ENCODE results near the gene MSH5. TPM values are rescaled to one million over a fixed set of nuclear protein-coding genes. Genes with fewer than 3 reads are reported as not detected.

Gene MSH5
- total and polyA plus RNA-seq, 2 of the 13 experiments (the other 11 are each of a cell fraction or from before 2014, with no cell fraction given): 10.2 to 38.7 TPM

DNA sequence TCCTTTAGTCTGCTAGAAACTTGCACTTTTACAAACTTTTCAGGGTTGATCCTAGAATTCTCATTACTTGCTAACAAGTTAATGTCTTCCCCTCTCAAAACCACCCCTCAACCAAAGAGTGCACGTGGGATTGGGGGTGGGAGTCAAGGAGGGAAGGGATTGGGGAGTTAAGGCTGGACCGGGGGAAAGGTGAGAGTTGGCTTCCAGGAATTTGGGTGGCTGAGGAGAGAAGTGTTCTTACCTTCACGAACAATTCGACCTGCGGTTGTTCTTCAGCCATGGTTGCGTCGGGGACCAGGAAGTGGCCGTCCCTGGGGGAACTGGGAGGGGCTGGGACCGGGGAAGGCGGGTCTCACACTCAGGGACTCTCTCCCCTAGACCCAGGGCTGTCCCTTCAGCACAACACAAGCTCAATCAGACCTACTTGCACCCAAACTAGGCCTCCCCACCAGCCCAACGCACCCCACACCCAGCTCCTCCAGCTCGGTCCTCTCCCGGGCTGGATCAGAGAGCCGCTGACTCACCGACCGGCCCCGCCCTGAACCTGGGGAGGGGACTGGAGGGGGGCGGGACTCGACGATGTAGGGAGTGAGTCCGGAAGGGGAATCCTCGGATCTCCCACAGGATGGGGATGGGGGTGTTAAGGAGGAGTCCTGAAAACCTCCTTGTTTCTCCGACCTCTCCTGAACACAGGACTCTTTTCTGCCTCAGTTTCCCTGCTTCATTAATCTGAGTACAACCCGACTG, 3.6 kb upstream of the MSH5 start, which contains the start of gene CLIC1 (continued):
- no peak for TF ChIP-seq HNRNPUL1 (IDR thresholded peaks at IDR 0.05; ENCODE audit: low read depth, low read length)
- TF ChIP-seq ISX (CRISPR knock-in tag; conservative IDR thresholded peaks at IDR 0.05): no peak
- TF ChIP-seq STAG1 (CRISPR knock-in tag; IDR thresholded peaks at IDR 0.05): no peak
- TF ChIP-seq KDM6A (CRISPR knock-in tag; IDR thresholded peaks at IDR 0.05; ENCODE audit: low read depth): no peak
- no peak for TF ChIP-seq MYNN (CRISPR knock-in tag; IDR thresholded peaks at IDR 0.05; ENCODE audit: low read depth)
- peak; percentile 91 for TF ChIP-seq ZNF546 (CRISPR knock-in tag; conservative IDR thresholded peaks at IDR 0.05)
- TF ChIP-seq PHF21A (CRISPR knock-in tag; IDR thresholded peaks at IDR 0.05): peak; percentile 62
- TF ChIP-seq, protein P1, sequence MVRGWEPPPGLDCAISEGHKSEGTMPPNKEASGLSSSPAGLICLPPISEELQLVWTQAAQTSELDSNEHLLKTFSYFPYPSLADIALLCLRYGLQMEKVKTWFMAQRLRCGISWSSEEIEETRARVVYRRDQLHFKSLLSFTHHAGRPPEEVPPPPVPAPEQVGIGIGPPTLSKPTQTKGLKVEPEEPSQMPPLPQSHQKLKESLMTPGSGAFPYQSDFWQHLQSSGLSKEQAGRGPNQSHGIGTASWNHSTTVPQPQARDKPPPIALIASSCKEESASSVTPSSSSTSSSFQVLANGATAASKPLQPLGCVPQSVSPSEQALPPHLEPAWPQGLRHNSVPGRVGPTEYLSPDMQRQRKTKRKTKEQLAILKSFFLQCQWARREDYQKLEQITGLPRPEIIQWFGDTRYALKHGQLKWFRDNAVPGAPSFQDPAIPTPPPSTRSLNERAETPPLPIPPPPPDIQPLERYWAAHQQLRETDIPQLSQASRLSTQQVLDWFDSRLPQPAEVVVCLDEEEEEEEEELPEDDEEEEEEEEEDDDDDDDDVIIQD (CRISPR knock-in tag; IDR thresholded peaks at IDR 0.05; ENCODE audit: low read depth): peak; percentile 82; the same call in 1 of the 2 replicates
- TF ChIP-seq, protein P2, sequence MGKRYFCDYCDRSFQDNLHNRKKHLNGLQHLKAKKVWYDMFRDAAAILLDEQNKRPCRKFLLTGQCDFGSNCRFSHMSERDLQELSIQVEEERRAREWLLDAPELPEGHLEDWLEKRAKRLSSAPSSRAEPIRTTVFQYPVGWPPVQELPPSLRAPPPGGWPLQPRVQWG (CRISPR knock-in tag; IDR thresholded peaks at IDR 0.05; ENCODE audit: borderline replicate concordance, low read depth): no peak
- no peak for TF ChIP-seq RARG (CRISPR knock-in tag; IDR thresholded peaks at IDR 0.05; ENCODE audit: low read depth)
- no peak for TF ChIP-seq RNF2 (conservative IDR thresholded peaks at IDR 0.05; ENCODE audit: low read depth)
- TF ChIP-seq ZNF543 (CRISPR knock-in tag; IDR thresholded peaks at IDR 0.05): 0 out of 2 replicates have a peak, but pooled peaks have one; percentile 65
- TF ChIP-seq CREM (IDR thresholded peaks at IDR 0.05): no peak; the same call in 1 of the 2 replicates
- no peak for TF ChIP-seq CREM (CRISPR knock-in tag; IDR thresholded peaks at IDR 0.05)
- TF ChIP-seq, protein P3, sequence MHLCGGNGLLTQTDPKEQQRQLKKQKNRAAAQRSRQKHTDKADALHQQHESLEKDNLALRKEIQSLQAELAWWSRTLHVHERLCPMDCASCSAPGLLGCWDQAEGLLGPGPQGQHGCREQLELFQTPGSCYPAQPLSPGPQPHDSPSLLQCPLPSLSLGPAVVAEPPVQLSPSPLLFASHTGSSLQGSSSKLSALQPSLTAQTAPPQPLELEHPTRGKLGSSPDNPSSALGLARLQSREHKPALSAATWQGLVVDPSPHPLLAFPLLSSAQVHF (CRISPR knock-in tag; IDR thresholded peaks at IDR 0.05): no peak
- TF ChIP-seq, protein P4, sequence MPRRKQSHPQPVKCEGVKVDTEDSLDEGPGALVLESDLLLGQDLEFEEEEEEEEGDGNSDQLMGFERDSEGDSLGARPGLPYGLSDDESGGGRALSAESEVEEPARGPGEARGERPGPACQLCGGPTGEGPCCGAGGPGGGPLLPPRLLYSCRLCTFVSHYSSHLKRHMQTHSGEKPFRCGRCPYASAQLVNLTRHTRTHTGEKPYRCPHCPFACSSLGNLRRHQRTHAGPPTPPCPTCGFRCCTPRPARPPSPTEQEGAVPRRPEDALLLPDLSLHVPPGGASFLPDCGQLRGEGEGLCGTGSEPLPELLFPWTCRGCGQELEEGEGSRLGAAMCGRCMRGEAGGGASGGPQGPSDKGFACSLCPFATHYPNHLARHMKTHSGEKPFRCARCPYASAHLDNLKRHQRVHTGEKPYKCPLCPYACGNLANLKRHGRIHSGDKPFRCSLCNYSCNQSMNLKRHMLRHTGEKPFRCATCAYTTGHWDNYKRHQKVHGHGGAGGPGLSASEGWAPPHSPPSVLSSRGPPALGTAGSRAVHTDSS (CRISPR knock-in tag; conservative IDR thresholded peaks at IDR 0.05): no peak
- TF ChIP-seq ATRX (CRISPR knock-in tag; IDR thresholded peaks at IDR 0.05; ENCODE audit: borderline replicate concordance): no peak
- TF ChIP-seq, protein P5, sequence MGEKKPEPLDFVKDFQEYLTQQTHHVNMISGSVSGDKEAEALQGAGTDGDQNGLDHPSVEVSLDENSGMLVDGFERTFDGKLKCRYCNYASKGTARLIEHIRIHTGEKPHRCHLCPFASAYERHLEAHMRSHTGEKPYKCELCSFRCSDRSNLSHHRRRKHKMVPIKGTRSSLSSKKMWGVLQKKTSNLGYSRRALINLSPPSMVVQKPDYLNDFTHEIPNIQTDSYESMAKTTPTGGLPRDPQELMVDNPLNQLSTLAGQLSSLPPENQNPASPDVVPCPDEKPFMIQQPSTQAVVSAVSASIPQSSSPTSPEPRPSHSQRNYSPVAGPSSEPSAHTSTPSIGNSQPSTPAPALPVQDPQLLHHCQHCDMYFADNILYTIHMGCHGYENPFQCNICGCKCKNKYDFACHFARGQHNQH (CRISPR knock-in tag; IDR thresholded peaks at IDR 0.05): peak; percentile 94
- TF ChIP-seq, protein P6, sequence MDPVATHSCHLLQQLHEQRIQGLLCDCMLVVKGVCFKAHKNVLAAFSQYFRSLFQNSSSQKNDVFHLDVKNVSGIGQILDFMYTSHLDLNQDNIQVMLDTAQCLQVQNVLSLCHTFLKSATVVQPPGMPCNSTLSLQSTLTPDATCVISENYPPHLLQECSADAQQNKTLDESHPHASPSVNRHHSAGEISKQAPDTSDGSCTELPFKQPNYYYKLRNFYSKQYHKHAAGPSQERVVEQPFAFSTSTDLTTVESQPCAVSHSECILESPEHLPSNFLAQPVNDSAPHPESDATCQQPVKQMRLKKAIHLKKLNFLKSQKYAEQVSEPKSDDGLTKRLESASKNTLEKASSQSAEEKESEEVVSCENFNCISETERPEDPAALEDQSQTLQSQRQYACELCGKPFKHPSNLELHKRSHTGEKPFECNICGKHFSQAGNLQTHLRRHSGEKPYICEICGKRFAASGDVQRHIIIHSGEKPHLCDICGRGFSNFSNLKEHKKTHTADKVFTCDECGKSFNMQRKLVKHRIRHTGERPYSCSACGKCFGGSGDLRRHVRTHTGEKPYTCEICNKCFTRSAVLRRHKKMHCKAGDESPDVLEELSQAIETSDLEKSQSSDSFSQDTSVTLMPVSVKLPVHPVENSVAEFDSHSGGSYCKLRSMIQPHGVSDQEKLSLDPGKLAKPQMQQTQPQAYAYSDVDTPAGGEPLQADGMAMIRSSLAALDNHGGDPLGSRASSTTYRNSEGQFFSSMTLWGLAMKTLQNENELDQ (CRISPR knock-in tag; IDR thresholded peaks at IDR 0.05; ENCODE audit: borderline replicate concordance): peak; percentile 42; the same call in 1 of the 2 replicates
- TF ChIP-seq ZNF564 (CRISPR knock-in tag; IDR thresholded peaks at IDR 0.05): no peak
- TF ChIP-seq, protein P7, sequence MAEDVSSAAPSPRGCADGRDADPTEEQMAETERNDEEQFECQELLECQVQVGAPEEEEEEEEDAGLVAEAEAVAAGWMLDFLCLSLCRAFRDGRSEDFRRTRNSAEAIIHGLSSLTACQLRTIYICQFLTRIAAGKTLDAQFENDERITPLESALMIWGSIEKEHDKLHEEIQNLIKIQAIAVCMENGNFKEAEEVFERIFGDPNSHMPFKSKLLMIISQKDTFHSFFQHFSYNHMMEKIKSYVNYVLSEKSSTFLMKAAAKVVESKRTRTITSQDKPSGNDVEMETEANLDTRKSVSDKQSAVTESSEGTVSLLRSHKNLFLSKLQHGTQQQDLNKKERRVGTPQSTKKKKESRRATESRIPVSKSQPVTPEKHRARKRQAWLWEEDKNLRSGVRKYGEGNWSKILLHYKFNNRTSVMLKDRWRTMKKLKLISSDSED (CRISPR knock-in tag; IDR thresholded peaks at IDR 0.05): no peak

All from HepG2 (cell line).